GM12892 (cell line): ENCODE measurements around the gene SLC25A5.
"Not testable (repeated sequence)": the region's sequence is repeated elsewhere in the genome, so short reads cannot be mapped to it uniquely, and the experiment has no call there.

ENCODE experiments used
- DNase-seq: peaks from one replicate; pipeline ENCODE4 v3.0.0; 2011; ENCODE audit not compliant: insufficient read length
- FAIRE-seq: peaks from 2 replicates; lab custom pipeline; 2011; peaks lifted over from hg19 to GRCh38; lab: Jason Lieb, UNC
- POLR2A ChIP-seq: IDR thresholded peaks from 2 replicates; pipeline ENCODE4 v1.6.1; 2011; ENCODE audit warnings: low read depth, low read length, control low read depth
- POLR2AphosphoS5 ChIP-seq: IDR thresholded peaks from 2 replicates; pipeline ENCODE4 v1.6.1; 2011; ENCODE audit warnings: low read depth, low read length, control low read depth
- TAF1 ChIP-seq: IDR thresholded peaks from 2 replicates; pipeline ENCODE4 v1.6.1; 2011; ENCODE audit warnings: low read depth, mild to moderate bottlenecking, control low read depth, low read length, borderline replicate concordance

The SLC25A5 gene

GRCh38 chrX:119479845-119480244 is 11.6 kb downstream of the SLC25A5 start:
- no peak for TF ChIP-seq POLR2AphosphoS5
- TF ChIP-seq TAF1, result no peak
- TF ChIP-seq POLR2A, result no peak
- DNase-seq (no peak), FAIRE-seq (no peak)

GRCh38 chrX:119481323-119481801 is 13.1 kb downstream of the SLC25A5 start:
- TF ChIP-seq TAF1, result no peak
- TF ChIP-seq POLR2AphosphoS5, result no peak
- no peak for TF ChIP-seq POLR2A
- DNase-seq (no peak), FAIRE-seq (no peak)

GRCh38 chrX:119482041-119482440 is 13.8 kb downstream of the SLC25A5 start:
- no peak for TF ChIP-seq POLR2A
- TF ChIP-seq POLR2AphosphoS5, result no peak
- no peak for TF ChIP-seq TAF1
- FAIRE-seq, result no peak

GRCh38 chrX:119482481-119483480 is 14.5 kb downstream of the SLC25A5 start:
- TF ChIP-seq POLR2AphosphoS5 (no peak), TAF1 (no peak), POLR2A (no peak)
- DNase-seq (peak; percentile 54), FAIRE-seq (peak; percentile 70)

More at GRCh38 chrX:119482041-119482440, 13.8 kb downstream of the SLC25A5 start:
- no peak for DNase-seq

- FAIRE-seq, result no peak
- no peak for TF ChIP-seq TAF1
- no peak for TF ChIP-seq POLR2AphosphoS5
- no peak for TF ChIP-seq POLR2A
- DNase-seq, result no peak
Measured at GRCh38 chrX:119486745-119487144, 18.5 kb downstream of the SLC25A5 start.

- not testable (repeated sequence) for FAIRE-seq
Measured at GRCh38 chrX:119487766-119488165, 19.5 kb downstream of the SLC25A5 start.

GRCh38 chrX:119488749-119489148 is 20.5 kb downstream of the SLC25A5 start:
- no peak for DNase-seq
- peak; percentile 63 for FAIRE-seq
- TF ChIP-seq POLR2A (no peak), POLR2AphosphoS5 (no peak)

More at GRCh38 chrX:119487766-119488165, 19.5 kb downstream of the SLC25A5 start:
- not testable (repeated sequence) for DNase-seq

GRCh38 chrX:119489212-119490074 is 21.2 kb downstream of the SLC25A5 start:
- TF ChIP-seq POLR2A, result no peak
- no peak for TF ChIP-seq POLR2AphosphoS5
- TF ChIP-seq TAF1, result no peak
- no peak for FAIRE-seq
- no peak for DNase-seq

- FAIRE-seq (no peak), DNase-seq (no peak)
- no peak for TF ChIP-seq POLR2A
- no peak for TF ChIP-seq POLR2AphosphoS5
- TF ChIP-seq TAF1, result no peak
Measured at GRCh38 chrX:119492463-119492862, 24.2 kb downstream of the SLC25A5 start.

- not testable (repeated sequence) for FAIRE-seq, DNase-seq
Measured at GRCh38 chrX:119493851-119494495, 25.7 kb downstream of the SLC25A5 start.
